Endothelial cell of umbilical vein (primary cell): ENCODE data around the gene CASR.

ENCODE experiments used
- EZH2 ChIP-seq: IDR thresholded peaks from 2 replicates; pipeline ENCODE4 v1.6.1; 2012; ENCODE audit warnings: borderline replicate concordance, low read depth, mild to moderate bottlenecking, moderate library complexity, low read length, inconsistent platforms; ENCODE audit not compliant: severe bottlenecking
- GATA2 ChIP-seq: IDR thresholded peaks from 2 replicates; pipeline ENCODE4 v1.7.0; 2011; ENCODE audit warnings: low read depth, mild to moderate bottlenecking, moderate library complexity, mixed read lengths, low read length; ENCODE audit not compliant: insufficient read length, insufficient read depth
- POLR2AphosphoS5 ChIP-seq: IDR thresholded peaks from 2 replicates; pipeline ENCODE4 v1.6.1; 2012; ENCODE audit warnings: low read depth, mild to moderate bottlenecking, control low read depth, low read length, moderate library complexity; ENCODE audit not compliant: insufficient read depth
- TF ChIP-seq, protein P1 (sequence below): IDR thresholded peaks from 2 replicates; pipeline ENCODE4 v1.6.1; 2011; ENCODE audit not compliant: insufficient read depth, insufficient read length
- TF ChIP-seq, protein P2 (sequence below), 2 donors: IDR thresholded peaks; 1 replicate in 1 of 2; 2 replicates in 1 of 2; pipeline ENCODE4 v1.5.1; 2011; ENCODE audit warnings: low read length in 2 of 2, mild to moderate bottlenecking in 2 of 2, moderate library complexity in 2 of 2, control low read depth in 1 of 2, inconsistent platforms in 1 of 2, low read depth in 1 of 2; ENCODE audit not compliant: insufficient read depth in 1 of 2; ENCODE audit errors: extremely low read depth in 1 of 2

GRCh38 chr3:122299872-122300460, 116.5 kb downstream of the CASR start:
- TF ChIP-seq, protein P1, sequence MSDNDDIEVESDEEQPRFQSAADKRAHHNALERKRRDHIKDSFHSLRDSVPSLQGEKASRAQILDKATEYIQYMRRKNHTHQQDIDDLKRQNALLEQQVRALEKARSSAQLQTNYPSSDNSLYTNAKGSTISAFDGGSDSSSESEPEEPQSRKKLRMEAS: no peak
- TF ChIP-seq GATA2: no peak
- TF ChIP-seq, protein P2, sequence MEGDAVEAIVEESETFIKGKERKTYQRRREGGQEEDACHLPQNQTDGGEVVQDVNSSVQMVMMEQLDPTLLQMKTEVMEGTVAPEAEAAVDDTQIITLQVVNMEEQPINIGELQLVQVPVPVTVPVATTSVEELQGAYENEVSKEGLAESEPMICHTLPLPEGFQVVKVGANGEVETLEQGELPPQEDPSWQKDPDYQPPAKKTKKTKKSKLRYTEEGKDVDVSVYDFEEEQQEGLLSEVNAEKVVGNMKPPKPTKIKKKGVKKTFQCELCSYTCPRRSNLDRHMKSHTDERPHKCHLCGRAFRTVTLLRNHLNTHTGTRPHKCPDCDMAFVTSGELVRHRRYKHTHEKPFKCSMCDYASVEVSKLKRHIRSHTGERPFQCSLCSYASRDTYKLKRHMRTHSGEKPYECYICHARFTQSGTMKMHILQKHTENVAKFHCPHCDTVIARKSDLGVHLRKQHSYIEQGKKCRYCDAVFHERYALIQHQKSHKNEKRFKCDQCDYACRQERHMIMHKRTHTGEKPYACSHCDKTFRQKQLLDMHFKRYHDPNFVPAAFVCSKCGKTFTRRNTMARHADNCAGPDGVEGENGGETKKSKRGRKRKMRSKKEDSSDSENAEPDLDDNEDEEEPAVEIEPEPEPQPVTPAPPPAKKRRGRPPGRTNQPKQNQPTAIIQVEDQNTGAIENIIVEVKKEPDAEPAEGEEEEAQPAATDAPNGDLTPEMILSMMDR (IDR thresholded peaks at IDR 0.05; ENCODE audit: extremely low read depth in 1 of 2, insufficient read depth in 1 of 2, low read depth in 1 of 2, low read length in 2 of 2): peak; percentile 40 to 42
- no peak for TF ChIP-seq EZH2
- TF ChIP-seq POLR2AphosphoS5: no peak
